MM.1S (cell line): ENCODE results near the gene CEP170B.

Source experiments
- DNase-seq: peaks from one replicate; pipeline ENCODE4 v3.0.0-alpha.2; 2015
- H2AFZ ChIP-seq: fragments of 300-600 bp; sonication (generic); 2 replicates; pipeline ENCODE4 v1.6.0; 2016; ENCODE audit warnings: antibody characterized with exemption, low read length
- H3F3A ChIP-seq: fragments of 300-600 bp; sonication (generic); 2 replicates; pipeline ENCODE4 v1.6.1; 2016; ENCODE audit warnings: mild to moderate bottlenecking, antibody characterized with exemption, low read length, moderate library complexity, mixed read lengths; ENCODE audit not compliant: insufficient read depth
- H3K27ac ChIP-seq: fragments of 300-600 bp; sonication (generic); 2 replicates; pipeline ENCODE4 v1.5.1; 2016; ENCODE audit warnings: mild to moderate bottlenecking, low read length
- H3K27me3 ChIP-seq: fragments of 300-600 bp; sonication (generic); replicated peaks from 2 replicates; pipeline ENCODE4 v1.6.0; 2016; ENCODE audit warnings: low read length; ENCODE audit not compliant: insufficient read depth
- H3K36me3 ChIP-seq: fragments of 300-600 bp; sonication (generic); replicated peaks from 2 replicates; pipeline ENCODE4 v1.6.1; 2016; ENCODE audit warnings: mild to moderate bottlenecking, low read length, mixed read lengths; ENCODE audit not compliant: insufficient read depth
- H3K4me1 ChIP-seq: fragments of 300-600 bp; sonication (generic); 2 replicates; pipeline ENCODE4 v1.6.1; 2016; ENCODE audit warnings: low read length, mixed read lengths
- H3K4me2 ChIP-seq: fragments of 300-600 bp; sonication (generic); 2 replicates; pipeline ENCODE4 v1.6.0; 2016; ENCODE audit warnings: low read depth, low read length
- H3K4me3 ChIP-seq: fragments of 300-600 bp; sonication (generic); 2 replicates; pipeline ENCODE4 v1.5.1; 2016; ENCODE audit warnings: low read length, mixed read lengths
- H3K79me2 ChIP-seq: fragments of 300-600 bp; sonication (generic); 2 replicates; pipeline ENCODE4 v1.6.1; 2016; ENCODE audit warnings: mixed run types, low read length, mixed read lengths
- H3K9ac ChIP-seq: fragments of 300-600 bp; sonication (generic); 2 replicates; pipeline ENCODE4 v1.6.1; 2016; ENCODE audit warnings: low read length, mixed read lengths
- H3K9me2 ChIP-seq: fragments of 300-600 bp; sonication (generic); replicated peaks from 2 replicates; pipeline ENCODE4 v1.6.1; 2016; ENCODE audit warnings: mild to moderate bottlenecking, low read length, mixed read lengths; ENCODE audit not compliant: insufficient read depth
- H3K9me3 ChIP-seq: fragments of 300-600 bp; sonication (generic); replicated peaks from 2 replicates; pipeline ENCODE4 v1.6.1; 2016; ENCODE audit warnings: mild to moderate bottlenecking, low read length, mixed read lengths; ENCODE audit not compliant: insufficient read depth
- H4K20me1 ChIP-seq: fragments of 300-600 bp; sonication (generic); 2 replicates; pipeline ENCODE4 v1.6.1; 2016; ENCODE audit warnings: mild to moderate bottlenecking, low read length, moderate library complexity, mixed read lengths; ENCODE audit not compliant: insufficient read depth
- EZH2 ChIP-seq: fragments of 300-600 bp; sonication (generic); optimal IDR thresholded peaks from 2 replicates; pipeline ENCODE3; 2017; ENCODE audit warnings: low read depth, mild to moderate bottlenecking, antibody characterized with exemption, low read length, mixed read lengths
- EZH2phosphoT487 ChIP-seq: fragments of 300-600 bp; sonication (generic); IDR thresholded peaks from 2 replicates; pipeline ENCODE4 v1.6.1; 2018; ENCODE audit warnings: antibody characterized with exemption, low read length
- TF ChIP-seq, protein P1 (sequence below): fragments of 300-600 bp; sonication (generic); IDR thresholded peaks from 2 replicates; pipeline ENCODE4 v1.5.1; 2016; ENCODE audit warnings: antibody characterized with exemption, low read length, mixed read lengths

Gene CEP170B

DNA sequence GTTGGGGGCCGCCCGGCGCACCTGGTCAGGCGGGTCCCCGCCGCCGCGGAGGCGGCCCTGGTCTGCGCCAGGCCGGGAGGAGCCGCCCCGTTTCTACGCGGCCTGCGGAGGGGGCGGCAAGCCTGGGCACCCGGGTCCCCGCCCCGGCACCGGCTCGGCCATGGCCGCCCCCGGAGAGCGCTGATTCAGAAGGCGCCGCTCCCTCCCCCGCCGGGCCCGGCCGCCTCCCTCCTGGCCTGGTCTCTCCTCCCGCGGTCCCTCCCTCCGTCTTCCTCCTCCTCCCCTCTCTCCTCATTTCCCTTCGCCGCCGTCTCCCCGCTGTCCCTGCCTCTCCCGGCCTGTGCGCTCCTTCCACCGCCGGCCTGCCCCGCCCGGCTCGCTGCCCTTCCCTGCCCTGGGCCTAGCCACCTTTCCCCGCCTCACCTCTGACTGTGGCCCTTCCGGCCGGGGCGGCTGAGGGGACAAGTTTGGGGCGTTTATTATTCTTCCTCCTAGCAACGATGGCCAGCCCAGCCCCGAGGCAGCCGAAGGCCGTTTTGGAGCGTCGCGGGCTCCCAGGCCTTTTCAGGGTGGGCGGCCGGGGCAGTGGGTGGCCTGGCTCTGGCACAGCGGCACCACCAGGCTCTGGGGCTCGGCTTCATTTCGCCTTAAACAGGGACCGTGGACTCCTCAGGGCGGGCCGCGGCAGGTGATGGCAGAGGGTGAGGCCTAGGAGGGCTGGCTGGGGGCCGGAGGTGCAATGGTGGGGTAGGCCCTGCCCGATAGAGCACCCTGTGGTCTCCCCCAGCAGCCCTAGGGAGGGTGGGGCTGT lies 768 bp downstream of the CEP170B start:
- H3K79me2 ChIP-seq, result no peaks in the 10 kb centered on the region; the same call in 1 of the 2 replicates
- H3F3A ChIP-seq, result no peaks in the 10 kb centered on the region
- H3K4me1 ChIP-seq, result no peaks in the 10 kb centered on the region
- no peaks in the 10 kb centered on the region for H3K9me2 ChIP-seq
- peak overlapping the region; percentile 58 for H3K4me3 ChIP-seq
- H3K9me3 ChIP-seq, result no peaks in the 10 kb centered on the region
- no peak for DNase-seq
- H3K4me2 ChIP-seq, result peak overlapping the region; percentile 68
- H3K27me3 ChIP-seq, result no peaks in the 10 kb centered on the region
- H3K27ac ChIP-seq, result no peak overlapping the region
- peak overlapping the region; percentile 41; the same call in 1 of the 2 replicates for H3K9ac ChIP-seq
- TF ChIP-seq EZH2phosphoT487 (no peak), EZH2 (no peak)
- TF ChIP-seq, protein P1, sequence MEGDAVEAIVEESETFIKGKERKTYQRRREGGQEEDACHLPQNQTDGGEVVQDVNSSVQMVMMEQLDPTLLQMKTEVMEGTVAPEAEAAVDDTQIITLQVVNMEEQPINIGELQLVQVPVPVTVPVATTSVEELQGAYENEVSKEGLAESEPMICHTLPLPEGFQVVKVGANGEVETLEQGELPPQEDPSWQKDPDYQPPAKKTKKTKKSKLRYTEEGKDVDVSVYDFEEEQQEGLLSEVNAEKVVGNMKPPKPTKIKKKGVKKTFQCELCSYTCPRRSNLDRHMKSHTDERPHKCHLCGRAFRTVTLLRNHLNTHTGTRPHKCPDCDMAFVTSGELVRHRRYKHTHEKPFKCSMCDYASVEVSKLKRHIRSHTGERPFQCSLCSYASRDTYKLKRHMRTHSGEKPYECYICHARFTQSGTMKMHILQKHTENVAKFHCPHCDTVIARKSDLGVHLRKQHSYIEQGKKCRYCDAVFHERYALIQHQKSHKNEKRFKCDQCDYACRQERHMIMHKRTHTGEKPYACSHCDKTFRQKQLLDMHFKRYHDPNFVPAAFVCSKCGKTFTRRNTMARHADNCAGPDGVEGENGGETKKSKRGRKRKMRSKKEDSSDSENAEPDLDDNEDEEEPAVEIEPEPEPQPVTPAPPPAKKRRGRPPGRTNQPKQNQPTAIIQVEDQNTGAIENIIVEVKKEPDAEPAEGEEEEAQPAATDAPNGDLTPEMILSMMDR, result no peak
- H2AFZ ChIP-seq, result no peak overlapping the region
- no peaks in the 10 kb centered on the region for H4K20me1 ChIP-seq
- no peaks in the 10 kb centered on the region for H3K36me3 ChIP-seq

DNA sequence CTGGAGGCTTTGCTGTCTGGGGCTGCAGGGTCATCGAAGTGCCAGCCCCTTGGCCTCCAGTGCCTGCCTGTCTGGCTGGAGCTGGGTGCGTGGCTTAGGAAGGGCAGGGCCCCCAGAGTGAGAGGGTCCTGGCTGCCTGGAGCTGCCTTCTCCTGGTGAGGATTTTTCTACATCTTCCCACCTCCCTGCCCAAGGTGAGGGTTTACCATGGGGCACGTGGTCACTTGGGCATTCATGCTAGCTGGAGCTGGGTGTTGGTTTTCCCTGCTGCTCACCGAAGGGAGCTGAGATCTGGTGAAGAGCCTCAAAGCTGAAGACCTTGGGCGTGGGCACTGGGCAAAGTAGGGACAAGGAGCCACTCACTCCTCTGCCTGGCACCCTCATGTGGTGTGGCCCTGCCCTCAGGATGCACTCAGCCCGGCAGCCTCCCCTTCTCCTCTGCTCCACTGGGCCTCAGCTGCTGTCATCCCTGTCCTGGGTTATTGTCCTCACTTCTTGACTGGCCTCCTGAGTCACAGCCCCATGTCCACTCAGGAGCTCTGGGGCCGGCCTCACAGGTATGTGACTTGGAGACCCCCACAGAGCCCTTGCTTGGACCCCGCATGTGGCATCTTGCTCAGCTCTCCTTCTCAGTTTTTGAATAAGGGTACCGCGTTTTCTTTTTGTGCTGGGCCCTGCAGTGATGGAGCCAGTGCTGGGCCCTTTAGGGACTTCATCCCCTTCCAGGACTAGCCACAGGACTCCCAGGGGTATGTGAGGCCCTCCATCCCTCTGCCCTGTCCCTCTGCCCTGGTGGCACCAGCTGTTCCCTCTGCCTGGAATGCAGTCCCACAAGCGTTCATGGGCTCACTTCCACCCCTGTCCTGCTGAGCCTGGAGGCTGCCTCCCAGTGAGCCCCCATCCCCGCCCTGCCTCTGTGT lies 1.6 kb downstream of the CEP170B start:
- Histone ChIP-seq H3K9me2 (no peaks in the 10 kb centered on the region), H4K20me1 (no peaks in the 10 kb centered on the region), H3K4me3 (no peak overlapping the region), H3K9me3 (no peaks in the 10 kb centered on the region), H3K27ac (no peak overlapping the region), H3K27me3 (no peaks in the 10 kb centered on the region), H2AFZ (no peak overlapping the region), H3K79me2 (no peaks in the 10 kb centered on the region; the same call in 1 of the 2 replicates), H3F3A (no peaks in the 10 kb centered on the region), H3K36me3 (no peaks in the 10 kb centered on the region), H3K4me1 (no peaks in the 10 kb centered on the region), H3K9ac (no peak overlapping the region), H3K4me2 (peak overlapping the region; percentile 68; the same call in 1 of the 2 replicates)
- DNase-seq, result no peak
- TF ChIP-seq EZH2, result no peak
- TF ChIP-seq EZH2phosphoT487, result no peak
- TF ChIP-seq, protein P1, result no peak

DNA sequence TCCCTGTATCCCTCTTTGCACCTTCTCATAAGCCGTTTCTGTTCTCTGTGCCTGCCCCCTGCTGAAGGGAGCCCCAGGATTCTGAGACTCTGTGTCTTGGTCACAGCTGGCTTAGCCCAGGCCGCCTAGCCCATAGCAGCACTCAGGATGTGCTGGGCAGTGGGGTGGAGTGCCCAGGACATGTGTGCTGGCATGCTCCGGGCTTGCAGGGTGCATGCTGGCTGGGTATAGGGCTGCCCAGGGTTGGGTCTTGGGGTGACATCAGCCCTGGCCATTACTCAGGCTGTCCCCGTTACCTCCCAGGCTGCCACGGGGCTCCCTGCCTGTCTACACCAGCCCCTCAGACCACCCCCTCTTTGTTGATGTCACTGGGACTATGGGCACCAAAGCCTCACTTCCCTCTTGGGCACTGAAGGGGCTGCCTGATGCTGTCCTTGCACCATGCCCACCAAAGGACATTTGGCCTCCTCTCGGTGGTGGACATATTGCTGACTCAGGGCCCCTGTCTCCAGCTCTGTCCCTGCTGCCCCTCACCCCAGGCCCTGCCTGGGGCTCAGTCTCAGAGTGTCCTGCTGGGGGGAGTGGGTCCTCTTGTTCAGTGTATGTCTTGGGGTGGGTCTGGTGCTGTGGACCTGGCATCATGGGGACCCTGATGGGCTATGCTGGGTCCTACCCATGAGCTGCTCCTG lies 2.4 kb downstream of the CEP170B start:
- H3K9me3 ChIP-seq, result no peaks in the 10 kb centered on the region
- no peak for DNase-seq
- no peaks in the 10 kb centered on the region for H3K9me2 ChIP-seq
- no peaks in the 10 kb centered on the region; the same call in 1 of the 2 replicates for H3K79me2 ChIP-seq
- H3F3A ChIP-seq, result no peaks in the 10 kb centered on the region
- no peak overlapping the region for H3K9ac ChIP-seq
- TF ChIP-seq EZH2, result no peak
- TF ChIP-seq EZH2phosphoT487, result no peak
- TF ChIP-seq, protein P1, result no peak
- H3K4me1 ChIP-seq, result no peaks in the 10 kb centered on the region
- H3K27ac ChIP-seq, result no peak overlapping the region
- H4K20me1 ChIP-seq, result no peaks in the 10 kb centered on the region
- H3K36me3 ChIP-seq, result no peaks in the 10 kb centered on the region
- no peak overlapping the region for H2AFZ ChIP-seq
- no peak overlapping the region for H3K4me3 ChIP-seq
- H3K4me2 ChIP-seq, result no peak overlapping the region
- H3K27me3 ChIP-seq, result no peaks in the 10 kb centered on the region
